GM21825 (cell line): ENCODE measurements around the gene BTBD1.
A peak's percentile ranks its signal among the peaks of the same experiment; 100 is the strongest.

Experiments used
- ATAC-seq: cut with Tn5 transposase; IDR thresholded peaks from one replicate; pipeline ENCODE4 v1.9.1; 2021; ENCODE audit warnings: mild to moderate bottlenecking, moderate library complexity; ENCODE audit not compliant: unreplicated experiment

BTBD1 gene

DNA sequence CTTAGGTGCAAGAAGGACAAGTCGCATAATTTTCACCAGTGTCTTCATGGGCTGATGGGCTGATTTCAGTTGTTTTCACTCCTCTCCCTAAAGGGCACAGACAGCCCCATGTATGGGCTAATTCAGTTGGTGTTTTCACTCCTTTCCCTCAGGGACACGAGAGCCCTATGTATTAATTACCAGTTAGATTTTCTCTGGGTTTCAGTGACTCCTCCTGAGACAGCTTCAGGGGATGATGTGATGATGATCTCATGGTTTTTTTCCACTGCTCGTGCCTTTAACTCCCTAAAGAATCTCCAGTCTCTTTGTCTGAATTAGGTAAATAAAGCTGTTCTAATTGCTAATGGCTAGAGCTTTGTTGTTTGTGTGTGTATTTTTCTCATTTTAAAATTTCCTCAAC lies 71.1 kb downstream of the BTBD1 start:
- ATAC-seq: no peak

DNA sequence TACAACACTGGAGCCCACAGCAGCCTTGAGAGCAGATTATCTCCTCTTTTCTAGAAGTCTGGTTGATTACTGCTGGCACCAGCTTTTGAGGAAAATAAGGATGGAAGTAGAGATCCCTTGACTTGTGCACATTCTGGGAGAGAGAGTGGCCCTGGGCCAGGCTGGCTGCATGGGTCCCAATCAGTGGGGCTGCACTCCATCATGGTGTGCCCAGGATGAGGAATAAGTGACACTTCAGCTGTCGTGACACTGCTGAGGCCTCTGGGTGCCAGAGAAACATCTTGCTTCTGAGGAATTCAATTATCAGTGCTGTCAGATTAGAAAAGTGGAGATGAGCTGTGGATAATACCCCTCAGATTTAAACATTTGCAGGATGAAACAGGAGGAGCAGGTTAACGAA lies 72.0 kb downstream of the BTBD1 start:
- no peak for ATAC-seq

DNA sequence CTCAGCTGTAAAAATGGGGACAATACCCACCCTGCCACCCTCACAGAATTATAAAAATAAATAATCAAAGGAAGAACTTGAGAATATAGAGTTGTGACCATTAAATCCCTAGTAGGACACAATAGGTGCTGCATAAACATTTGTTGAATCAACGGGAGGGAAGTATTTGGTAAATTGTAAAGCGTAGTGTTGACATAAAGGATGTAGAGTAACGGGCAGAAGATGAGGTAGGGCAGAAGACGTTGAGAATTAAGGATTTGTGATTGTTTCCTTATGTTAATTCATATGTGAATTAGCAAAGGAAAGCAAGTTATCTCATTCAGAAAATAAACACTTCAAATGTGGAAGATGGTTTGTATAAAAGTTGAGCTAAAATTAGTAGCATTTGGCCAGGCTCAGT lies 73.9 kb downstream of the BTBD1 start:
- no peak for ATAC-seq

DNA sequence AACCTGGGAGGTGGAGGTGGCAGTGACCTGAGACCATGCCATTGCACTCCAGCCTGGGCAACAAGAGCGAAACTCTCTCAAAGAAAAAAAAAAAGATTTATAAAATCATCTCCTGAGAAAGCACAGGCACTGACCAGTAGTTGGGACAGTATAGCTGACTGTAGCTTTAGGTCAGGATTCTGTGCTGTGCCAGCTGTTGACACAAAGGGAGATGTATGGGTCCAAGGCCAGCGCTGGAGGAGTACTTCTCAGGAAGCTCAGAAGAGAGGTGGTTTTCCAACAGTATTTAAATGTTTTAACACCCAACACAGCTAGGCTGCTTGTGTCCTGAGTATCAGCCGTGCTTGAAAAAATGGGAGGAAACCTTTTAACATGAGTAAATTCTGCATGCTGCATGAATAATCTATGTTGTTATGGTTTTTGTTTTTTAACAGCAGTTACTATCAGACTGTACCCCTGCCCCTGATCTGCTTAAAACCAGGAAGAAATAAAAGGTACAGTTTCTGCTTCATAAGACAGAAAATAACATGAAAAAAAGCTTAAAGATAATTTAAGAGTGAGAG lies 74.5 kb downstream of the BTBD1 start:
- no peak for ATAC-seq

DNA sequence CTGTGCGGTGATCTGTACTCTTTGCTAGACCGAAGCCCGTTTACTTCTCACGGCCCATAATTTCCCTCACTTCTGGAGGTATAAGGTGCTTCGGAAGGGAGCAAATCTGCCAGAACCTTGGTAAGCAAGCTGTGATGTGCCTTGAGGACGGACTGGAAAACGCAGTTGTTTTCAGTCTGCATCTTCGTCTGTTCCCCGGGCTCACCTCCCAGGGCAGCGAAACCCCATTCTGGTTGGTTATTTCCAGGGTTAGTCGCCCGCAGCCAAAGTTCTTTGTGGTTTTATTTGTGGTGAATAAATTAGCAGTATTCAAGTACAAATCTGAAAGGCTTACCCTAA lies 80.6 kb downstream of the BTBD1 start:
- peak; percentile 12 for ATAC-seq

DNA sequence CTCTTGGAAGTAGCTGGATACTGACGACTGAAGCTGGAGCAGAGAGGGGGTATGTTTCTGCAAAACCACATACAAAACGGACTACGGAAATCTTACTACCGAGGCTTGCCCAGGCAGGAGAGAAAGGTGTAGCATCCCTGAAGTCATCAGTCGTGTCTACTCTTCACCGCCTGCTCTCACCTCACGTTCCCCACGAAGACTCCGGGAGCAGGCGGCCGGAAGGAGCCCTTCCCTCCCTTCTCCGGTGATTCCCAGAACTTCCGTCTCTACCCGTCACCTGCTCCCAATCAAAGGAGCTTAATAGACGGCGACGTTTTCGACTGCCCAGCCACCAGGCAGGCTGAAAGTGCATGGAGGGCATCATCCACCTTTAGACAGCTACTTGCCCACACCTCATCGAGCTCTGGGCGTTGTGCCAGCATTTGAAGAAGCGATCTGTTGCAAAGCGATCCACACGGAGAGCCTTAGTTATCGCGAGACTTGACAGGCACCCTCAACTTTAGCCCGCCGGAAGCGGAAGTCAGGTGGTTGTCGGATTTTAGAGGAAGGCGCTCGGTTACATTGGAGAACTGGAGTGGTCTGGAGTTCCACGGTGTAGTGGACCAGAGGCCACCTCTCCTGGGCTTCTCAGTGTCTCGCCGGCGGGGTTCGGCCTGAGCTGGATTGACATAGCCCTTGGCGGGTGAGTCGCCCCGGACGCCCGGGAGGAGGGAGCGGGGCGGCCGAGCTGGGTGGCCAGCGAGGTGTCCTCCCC lies 81.2 kb downstream of the BTBD1 start, which contains the start of gene RAMAC:
Gene RAMAC, plus strand, starts transcription at position 523 of the 754 bp plus-strand sequence. CDS start 2,809 bp downstream, outside the sequence.
- ATAC-seq: peak; percentile 94

DNA sequence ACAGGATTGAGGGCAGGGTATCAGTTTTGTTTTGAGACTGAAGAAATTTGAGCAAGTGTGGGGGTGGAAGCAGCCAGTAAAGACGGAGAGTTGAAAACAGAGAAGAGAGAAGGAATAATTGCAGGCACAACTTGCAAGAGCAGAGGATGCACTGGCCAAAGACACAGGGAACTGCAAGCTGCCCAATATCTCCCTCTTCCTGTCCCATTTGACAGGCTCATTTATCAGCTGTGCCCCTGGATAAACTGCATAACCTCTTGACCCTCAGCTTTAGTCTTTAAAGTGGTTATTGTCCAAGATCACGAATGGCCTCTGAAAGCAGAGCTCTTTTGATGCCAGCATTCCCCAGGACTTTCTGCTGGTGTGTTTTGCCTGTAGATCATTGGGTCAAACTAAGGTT lies 86.1 kb downstream of the BTBD1 start:
- ATAC-seq: no peak

DNA sequence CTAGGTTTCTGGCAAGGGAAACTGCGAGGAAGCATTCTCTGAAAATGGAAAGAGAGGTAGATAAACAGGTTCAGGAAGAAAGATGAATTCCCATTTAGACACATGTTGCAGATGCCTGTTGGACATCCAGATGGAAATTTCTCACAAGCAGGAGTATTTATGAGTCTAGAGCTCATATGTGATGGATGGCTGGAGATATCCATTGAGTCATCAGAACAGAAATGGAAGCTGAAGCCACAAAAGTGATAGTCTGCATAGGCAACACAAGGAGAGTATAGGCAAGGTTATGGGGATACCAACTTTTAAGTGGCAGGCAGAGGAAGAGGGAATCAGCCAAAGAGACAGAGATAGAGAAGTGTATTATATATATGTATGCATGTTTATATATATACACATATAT lies 87.3 kb downstream of the BTBD1 start:
- no peak for ATAC-seq

DNA sequence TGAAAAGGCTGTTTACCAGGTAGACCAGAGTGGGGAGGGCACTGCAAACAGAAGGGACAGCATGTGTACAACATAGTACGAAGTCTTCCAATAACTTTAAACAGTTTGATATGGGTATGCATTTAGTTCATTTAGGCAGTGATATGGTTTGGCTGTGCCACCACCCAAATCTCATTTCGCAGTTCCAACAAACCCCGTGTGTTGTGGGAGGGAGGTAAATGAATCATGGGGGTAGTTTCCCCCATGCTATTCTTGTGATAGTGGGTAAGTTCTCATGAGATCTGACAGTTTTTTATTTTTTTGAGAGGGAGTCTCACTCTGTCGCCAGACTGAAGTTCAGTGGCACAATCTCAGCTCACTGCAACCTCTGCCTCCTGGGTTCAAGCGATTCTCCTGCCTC lies 88.6 kb downstream of the BTBD1 start:
- ATAC-seq: no peak

DNA sequence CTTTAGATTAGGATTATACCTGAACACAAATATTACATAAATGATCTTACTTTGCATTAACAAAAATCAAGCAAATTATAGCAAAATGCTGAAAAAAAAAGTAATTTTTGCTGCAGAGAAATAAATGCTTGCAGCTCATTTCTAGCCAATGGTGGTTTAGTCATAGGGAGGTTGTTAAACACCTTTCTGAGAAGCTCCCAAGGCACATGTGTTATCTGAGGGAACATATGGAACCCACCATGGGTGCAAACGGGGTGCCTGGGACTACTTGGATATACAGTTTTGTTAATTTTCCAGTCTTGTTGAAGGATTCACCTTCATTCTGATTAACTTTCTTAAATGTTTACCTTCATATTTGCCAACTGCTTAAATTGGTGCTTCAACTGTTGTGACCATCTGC lies 90.0 kb downstream of the BTBD1 start:
- no peak for ATAC-seq

DNA sequence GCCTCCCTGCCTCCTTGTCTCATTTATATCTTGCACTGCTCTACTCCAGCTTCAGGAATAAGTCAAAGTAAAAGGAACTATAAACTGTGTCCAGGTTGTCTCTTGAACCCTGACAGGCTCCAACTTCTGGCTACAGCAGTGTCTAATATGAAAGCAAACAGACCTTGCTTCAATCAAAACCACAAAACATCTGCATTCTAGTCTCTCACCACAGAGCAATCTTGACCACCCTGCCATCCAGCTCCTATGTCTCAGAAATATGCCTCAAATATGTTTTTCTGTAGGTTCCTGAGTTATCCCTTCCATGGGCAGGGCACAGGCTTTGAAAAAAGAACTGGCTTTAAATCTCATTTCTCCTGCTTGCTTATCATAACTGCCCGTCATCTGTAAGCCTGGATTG lies 94.1 kb downstream of the BTBD1 start:
- ATAC-seq: no peak

DNA sequence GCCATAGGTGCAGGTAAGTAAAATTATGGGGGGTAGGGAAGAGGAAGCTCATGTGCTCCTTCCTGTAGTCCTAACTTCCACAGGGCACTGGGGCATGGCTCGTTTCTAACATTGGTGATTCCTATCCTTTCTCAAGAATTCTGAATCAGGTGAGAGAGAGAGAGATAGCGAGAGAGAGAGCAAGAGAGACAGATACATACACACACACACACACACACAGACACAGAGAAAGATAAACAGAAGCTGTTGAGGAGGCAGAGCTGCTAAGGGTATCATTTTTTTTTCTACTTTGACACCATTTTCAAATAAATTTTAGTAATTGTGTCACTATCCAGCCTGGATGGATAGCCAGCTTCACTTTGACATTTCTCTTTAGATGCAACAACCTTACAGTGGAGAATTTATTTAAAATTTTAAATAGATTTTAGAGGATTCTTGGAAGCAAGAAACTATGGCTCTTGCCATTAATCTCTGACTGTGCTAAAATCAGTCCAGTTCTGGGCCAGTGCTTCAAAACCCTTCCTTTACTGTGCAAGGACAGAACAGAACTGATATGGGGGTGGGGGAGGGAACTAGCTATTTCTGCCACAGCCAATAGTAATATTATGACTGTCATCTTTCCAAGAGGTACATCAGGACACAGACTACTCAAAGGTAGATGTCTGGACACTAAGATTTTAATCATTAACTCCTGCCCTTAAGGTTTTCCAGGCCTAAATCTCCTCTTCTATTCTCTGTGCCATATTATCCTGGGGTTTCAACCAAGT lies 95.7 kb downstream of the BTBD1 start:
- no peak for ATAC-seq

DNA sequence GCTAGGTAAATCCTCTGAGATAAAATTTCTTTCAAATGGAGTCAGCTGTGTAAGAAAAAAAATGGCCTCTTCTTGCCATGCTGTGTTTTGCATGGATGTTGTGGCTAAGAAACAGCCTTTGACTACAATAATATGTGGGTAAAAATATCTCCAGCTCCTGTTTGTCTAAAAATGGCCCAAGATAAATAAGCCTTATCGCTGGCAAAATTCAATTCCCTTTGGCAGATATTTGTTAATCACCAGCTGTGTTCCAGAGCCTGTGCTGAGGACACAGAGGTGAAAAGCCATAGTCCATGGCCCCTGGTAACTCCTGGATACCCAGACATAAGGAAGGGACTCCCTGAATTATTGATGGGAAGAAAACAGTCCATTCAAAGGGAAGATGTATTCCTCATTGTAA lies 96.4 kb downstream of the BTBD1 start:
- ATAC-seq: no peak

DNA sequence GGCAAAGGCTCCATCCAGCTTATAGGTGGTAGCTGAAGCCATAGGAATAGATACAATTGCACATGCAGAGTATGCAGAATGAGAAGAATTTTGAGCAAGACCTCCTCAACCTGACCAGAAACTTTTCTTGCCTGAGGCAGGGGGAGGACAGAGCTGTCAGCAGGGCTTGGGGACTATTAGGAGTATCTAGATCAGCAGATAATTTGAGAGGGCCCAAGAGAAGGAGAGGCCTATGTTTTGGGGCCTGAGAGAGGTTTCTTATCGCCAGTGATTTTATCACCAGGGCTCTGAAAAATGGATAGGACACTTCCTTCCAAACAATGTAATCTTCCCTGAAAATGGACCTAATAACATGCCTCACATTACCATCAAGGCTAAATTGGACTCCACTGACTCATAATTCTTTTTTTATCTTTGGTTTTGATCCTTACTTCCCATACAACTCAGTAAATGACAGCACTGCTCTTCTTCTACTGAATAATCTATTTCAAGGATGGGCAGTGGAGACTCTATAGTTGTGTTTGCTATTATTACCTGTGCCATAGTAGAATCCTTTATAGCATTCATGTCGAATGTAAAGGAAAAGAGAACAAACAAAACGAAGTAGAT lies 96.9 kb downstream of the BTBD1 start:
- no peak for ATAC-seq

DNA sequence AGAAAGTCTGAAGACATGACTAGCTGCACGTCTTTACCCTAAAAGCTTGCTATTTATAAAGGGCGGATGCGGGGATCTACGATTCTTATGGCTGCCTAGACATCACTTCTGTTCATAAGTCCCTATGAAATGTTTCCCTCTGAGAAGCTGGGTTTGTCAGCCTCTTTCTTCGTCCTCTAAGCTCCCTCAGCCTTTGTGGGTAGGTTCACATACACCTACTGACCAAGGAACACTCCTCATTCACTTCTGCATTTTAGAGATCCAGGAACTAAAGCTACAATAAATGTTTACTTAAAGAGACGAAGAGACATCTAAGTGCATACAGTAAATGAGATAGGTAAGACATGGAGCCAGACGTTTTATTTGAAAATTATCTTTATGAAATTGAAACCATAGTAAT lies 97.7 kb downstream of the BTBD1 start:
- no peak for ATAC-seq

DNA sequence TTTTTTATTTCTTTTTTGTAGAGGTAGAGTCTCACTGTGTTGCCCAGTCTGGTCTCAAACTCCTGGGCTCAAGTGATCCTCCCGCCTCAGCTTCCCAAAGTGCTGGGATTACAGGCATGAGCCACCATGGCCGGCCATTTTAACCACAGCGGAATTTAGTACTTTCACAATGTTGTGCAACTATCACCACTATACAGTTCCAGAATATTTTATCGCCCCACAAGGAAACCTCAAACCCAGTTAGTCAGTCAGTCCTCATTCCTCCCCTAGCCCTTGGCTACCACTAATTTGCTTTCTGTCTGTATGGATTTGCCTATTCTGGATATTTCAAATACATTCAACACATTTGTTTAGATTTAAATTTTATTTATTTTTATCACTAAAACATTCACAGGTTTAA lies 99.0 kb downstream of the BTBD1 start:
- ATAC-seq: no peak

DNA sequence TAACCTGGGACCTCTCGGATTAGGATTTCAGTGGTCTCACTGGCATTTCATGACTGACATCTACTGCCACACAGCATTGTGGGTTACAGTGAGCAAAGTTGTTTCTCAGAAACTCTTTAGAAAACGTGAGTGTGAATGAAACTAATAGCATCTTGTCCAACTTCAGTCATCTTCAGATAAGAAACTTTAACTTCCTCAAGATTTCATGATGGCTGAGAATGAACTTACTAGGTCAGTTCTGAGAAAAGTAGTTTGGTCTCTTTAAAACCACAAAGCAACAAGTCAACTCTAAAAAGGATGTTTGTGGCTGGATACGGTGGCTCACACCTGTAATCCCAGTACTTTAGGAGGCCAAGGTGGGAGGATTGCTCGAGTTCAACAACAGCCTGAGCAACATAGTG lies 100.4 kb downstream of the BTBD1 start:
- ATAC-seq: peak; percentile 84
